Calu3 (cell line): ENCODE measurements around the gene RAMP1. TPM values are rescaled to one million over a fixed set of nuclear protein-coding genes. Genes with fewer than 3 reads are reported as not detected.

Experiments used
- BruUV-seq: library from RNA; stranded (reverse); fragments of 400-500 nt; replicated peaks from 2 replicates; lab custom pipeline; 2021; lab: Mats Ljungman, UMichigan
- CTCF ChIA-PET: fragments of 300-600 bp; sonication (Branson Sonifier 250); formaldehyde crosslinking; loops from one replicate; lab custom pipeline; 2022; ENCODE audit warnings: antibody characterized with exemption; lab: Charles Lee
- DNase-seq: peaks from one replicate; pipeline ENCODE4 v3.0.0; 2022
- H3K27ac Mint-ChIP-seq: one replicate; pipeline ENCODE4 v1.8.0; 2022; ENCODE audit warnings: mixed read lengths; ENCODE audit not compliant: unreplicated experiment
- H3K27me3 Mint-ChIP-seq: one replicate; pipeline ENCODE4 v1.8.0; 2022; ENCODE audit warnings: mixed read lengths; ENCODE audit not compliant: unreplicated experiment
- H3K36me3 Mint-ChIP-seq: one replicate; pipeline ENCODE4 v1.8.0; 2022; ENCODE audit warnings: mild to moderate bottlenecking, moderate library complexity, mixed read lengths; ENCODE audit not compliant: insufficient read depth, unreplicated experiment
- H3K4me1 Mint-ChIP-seq: one replicate; pipeline ENCODE4 v1.8.0; 2022; ENCODE audit warnings: mild to moderate bottlenecking, low read depth, mixed read lengths; ENCODE audit not compliant: unreplicated experiment
- H3K4me3 Mint-ChIP-seq: one replicate; pipeline ENCODE4 v1.8.0; 2022; ENCODE audit warnings: mild to moderate bottlenecking, low read depth, moderate library complexity, mixed read lengths; ENCODE audit not compliant: unreplicated experiment
- H3K9me3 Mint-ChIP-seq: one replicate; pipeline ENCODE4 v1.8.0; 2022; ENCODE audit warnings: low read depth, mixed read lengths; ENCODE audit not compliant: unreplicated experiment
- CTCF ChIP-seq: fragments of 200-600 bp; IDR thresholded peaks from one replicate; pipeline ENCODE4 v1.8.0; 2022; ENCODE audit warnings: antibody characterized with exemption; ENCODE audit not compliant: unreplicated experiment
- intact Hi-C: fragments of 100-400 bp; cut with micrococcal nuclease; formaldehyde crosslinking; loops from one replicate; pipeline ENCODE4 v1.10.0; 2022; ENCODE audit not compliant: unreplicated experiment
- total RNA-seq: library from RNA; stranded (reverse); gene quantifications from 2 replicates; pipeline ENCODE4 v1.2.3, GENCODE V29; 2022

RAMP1 gene
- total RNA-seq, 1 experiment from 2014 or later, result 9.8 TPM

GRCh38 chr2:237932731-237933131, 73.3 kb downstream of the RAMP1 start:
- Mint-ChIP-seq H3K4me1 (no peaks in the 10 kb centered on the region), H3K27ac (no peak overlapping the region), H3K4me3 (no peak overlapping the region), H3K9me3 (peaks cover 4% of the 10 kb centered on the region), H3K27me3 (peaks cover 30% of the 10 kb centered on the region), H3K36me3 (no peaks in the 10 kb centered on the region)
- BruUV-seq, result no TSS peak
- CTCF ChIA-PET, result no interaction called here
- no peak for DNase-seq
- TF ChIP-seq CTCF, result no peak
- intact Hi-C loops, result no loop called here

- Mint-ChIP-seq H3K27ac (no peak overlapping the region), H3K27me3 (peaks cover 35% of the 10 kb centered on the region), H3K9me3 (peaks cover 4% of the 10 kb centered on the region), H3K4me1 (no peaks in the 10 kb centered on the region), H3K36me3 (no peaks in the 10 kb centered on the region), H3K4me3 (no peak overlapping the region)
- no peak for DNase-seq
- TF ChIP-seq CTCF, result no peak
- CTCF ChIA-PET, result interaction anchor here (1.6 kb wide), 1 partner anchor 10 kb away, joined by 3 read pairs; no protein-coding TSS in a partner anchor
- no TSS peak for BruUV-seq
- intact Hi-C loops, result no loop called here
Observed at GRCh38 chr2:237934186-237934585, 74.8 kb downstream of the RAMP1 start.

- H3K27me3 Mint-ChIP-seq, result peaks cover 40% of the 10 kb centered on the region
- no peak overlapping the region for H3K4me3 Mint-ChIP-seq
- no peak for TF ChIP-seq CTCF
- BruUV-seq, result no TSS peak
- CTCF ChIA-PET, result no interaction called here
- no peaks in the 10 kb centered on the region for H3K9me3 Mint-ChIP-seq
- intact Hi-C loops, result no loop called here
- H3K27ac Mint-ChIP-seq, result no peak overlapping the region
- no peak for DNase-seq
- H3K4me1 Mint-ChIP-seq, result no peaks in the 10 kb centered on the region
- H3K36me3 Mint-ChIP-seq, result no peaks in the 10 kb centered on the region
Observed at GRCh38 chr2:237935740-237936452, 76.5 kb downstream of the RAMP1 start.

- intact Hi-C loops, result no loop called here
- no peaks in the 10 kb centered on the region for H3K36me3 Mint-ChIP-seq
- H3K9me3 Mint-ChIP-seq, result peaks cover under 1% of the 10 kb centered on the region
- H3K4me1 Mint-ChIP-seq, result no peaks in the 10 kb centered on the region
- peaks cover 54% of the 10 kb centered on the region for H3K27me3 Mint-ChIP-seq
- no peak for DNase-seq
- no peak overlapping the region for H3K4me3 Mint-ChIP-seq
- no peak for TF ChIP-seq CTCF
- no peak overlapping the region for H3K27ac Mint-ChIP-seq
- CTCF ChIA-PET, result no interaction called here
- BruUV-seq, result no TSS peak
Observed at GRCh38 chr2:237939251-237939650, 79.8 kb downstream of the RAMP1 start.
